OCI-LY7 (cell line): ENCODE data around the gene AUNIP. TPM values are rescaled to one million over a fixed set of nuclear protein-coding genes. Genes with fewer than 3 reads are reported as not detected.

Source experiments
- BruUV-seq: library from RNA; stranded (reverse); fragments of 400-500 nt; replicated peaks from 2 replicates; lab custom pipeline; 2021; lab: Mats Ljungman, UMichigan
- CTCF ChIA-PET: fragments of 300-600 bp; sonication (Branson Sonifier 250); formaldehyde crosslinking; loops from one replicate; lab custom pipeline; 2022; ENCODE audit warnings: antibody characterized with exemption; ENCODE audit not compliant: unreplicated experiment; lab: Charles Lee
- POLR2A ChIA-PET: fragments of 300-600 bp; sonication (Branson Sonifier 250); formaldehyde crosslinking; loops from one replicate; lab custom pipeline; 2022; ENCODE audit warnings: antibody characterized with exemption; lab: Charles Lee
- DNase-seq: peaks from one replicate; pipeline ENCODE4 v3.0.0-alpha.2; 2015; ENCODE audit warnings: low spot score
- H2AFZ ChIP-seq: fragments of 200-600 bp; sonication (generic), shearing (Covaris generic); 2 replicates; pipeline ENCODE4 v1.6.1; 2014; ENCODE audit warnings: mild to moderate bottlenecking, antibody characterized with exemption, low read length, moderate library complexity
- H3K27ac ChIP-seq: fragments of 200-600 bp; sonication (generic); 2 replicates; pipeline ENCODE4 v1.5.1; 2014; ENCODE audit warnings: mixed run types, low read depth, mild to moderate bottlenecking, moderate library complexity, low read length, inconsistent platforms; ENCODE audit not compliant: poor library complexity, severe bottlenecking
- H3K36me3 ChIP-seq: fragments of 200-600 bp; sonication (generic); 2 replicates; pipeline ENCODE4 v1.6.1; 2014; ENCODE audit warnings: mild to moderate bottlenecking, antibody characterized with exemption, low read length, moderate library complexity, mixed read lengths; ENCODE audit not compliant: insufficient read depth
- H3K4me1 ChIP-seq: fragments of 200-600 bp; sonication (generic); 2 replicates; pipeline ENCODE4 v1.5.1; 2014; ENCODE audit warnings: mild to moderate bottlenecking, low read length; ENCODE audit not compliant: insufficient read depth, poor library complexity, severe bottlenecking
- H3K4me2 ChIP-seq: fragments of 200-600 bp; sonication (generic); 2 replicates; pipeline ENCODE4 v1.6.1; 2014; ENCODE audit warnings: mild to moderate bottlenecking, low read length
- H3K4me3 ChIP-seq: fragments of 200-600 bp; sonication (generic); 2 replicates; pipeline ENCODE4 v1.5.1; 2014; ENCODE audit warnings: mild to moderate bottlenecking, low read depth, low read length; ENCODE audit not compliant: poor library complexity, severe bottlenecking
- H3K79me2 ChIP-seq: fragments of 200-600 bp; sonication (generic); 2 replicates; pipeline ENCODE4 v1.6.1; 2016; ENCODE audit warnings: low read depth, mild to moderate bottlenecking, low read length, moderate library complexity, mixed read lengths; ENCODE audit not compliant: insufficient read depth
- H3K9me2 ChIP-seq: fragments of 200-600 bp; sonication (generic); 2 replicates; pipeline ENCODE4 v1.6.1; 2016; ENCODE audit warnings: mild to moderate bottlenecking, low read length, mixed read lengths; ENCODE audit not compliant: insufficient read depth
- H3K9me3 ChIP-seq: fragments of 200-600 bp; sonication (generic); 2 replicates; pipeline ENCODE4 v1.6.1; 2014; ENCODE audit warnings: mild to moderate bottlenecking, mixed run types, low read length, mixed read lengths
- H4K20me1 ChIP-seq: fragments of 200-600 bp; sonication (generic); 2 replicates; pipeline ENCODE4 v1.6.1; 2014; ENCODE audit warnings: mild to moderate bottlenecking, antibody characterized with exemption, low read length, moderate library complexity, mixed read lengths; ENCODE audit not compliant: insufficient read depth
- EZH2phosphoT487 ChIP-seq: fragments of 200-600 bp; sonication (generic); IDR thresholded peaks from 2 replicates; pipeline ENCODE4 v1.6.1; 2018; ENCODE audit warnings: low read depth, borderline replicate concordance, mild to moderate bottlenecking, mixed run types, antibody characterized with exemption, low read length, moderate library complexity, mixed read lengths
- intact Hi-C: fragments of 100-400 bp; cut with micrococcal nuclease; formaldehyde crosslinking; loops from one replicate; pipeline ENCODE4 v1.10.0; 2022; ENCODE audit not compliant: unreplicated experiment
- total RNA-seq, 2 experiments: library from RNA; depleted of rRNA in 1 of 2; stranded (reverse); fragments of >200 nt in 1 of 2; shearing (Covaris generic) in 1 of 2; gene quantifications; 2 replicates each; pipeline ENCODE4 v1.2.3, GENCODE V29; 2014 to 2022
- TF ChIP-seq, protein P1 (sequence below): fragments of 200-600 bp; sonication (generic); conservative IDR thresholded peaks from 2 replicates; pipeline ENCODE4 v1.5.1; 2014; ENCODE audit warnings: mild to moderate bottlenecking, antibody characterized with exemption, low read length, moderate library complexity, mixed read lengths

The AUNIP gene
- total RNA-seq, 2 experiments from 2014 or later: 15.1 to 21.5 TPM

GRCh38 chr1:25903986-25904385 is 44.7 kb upstream of the AUNIP start:
- no peaks in the 10 kb centered on the region for H3K9me3 ChIP-seq
- peaks cover 27% of the 10 kb centered on the region for H3K4me1 ChIP-seq
- peak overlapping the region; percentile 84 for H3K4me3 ChIP-seq
- H3K36me3 ChIP-seq: peaks cover 63% of the 10 kb centered on the region
- H4K20me1 ChIP-seq: peaks cover 34% of the 10 kb centered on the region
- no TSS peak for BruUV-seq
- no peak overlapping the region for H3K27ac ChIP-seq
- H3K9me2 ChIP-seq: no peaks in the 10 kb centered on the region
- intact Hi-C loops: no loop called here
- DNase-seq: no peak
- ChIA-PET CTCF (no interaction called here), POLR2A (interaction anchor here (2.0 to 5.1 kb wide), 2 partner anchors 8 to 93 kb away, joined by 8 to 18 read pairs; partner anchors contain the start of gene PAFAH2)
- peak overlapping the region; percentile 64 for H3K4me2 ChIP-seq
- no peak overlapping the region for H2AFZ ChIP-seq
- H3K79me2 ChIP-seq: peaks cover 50% of the 10 kb centered on the region
- TF ChIP-seq, protein P1, sequence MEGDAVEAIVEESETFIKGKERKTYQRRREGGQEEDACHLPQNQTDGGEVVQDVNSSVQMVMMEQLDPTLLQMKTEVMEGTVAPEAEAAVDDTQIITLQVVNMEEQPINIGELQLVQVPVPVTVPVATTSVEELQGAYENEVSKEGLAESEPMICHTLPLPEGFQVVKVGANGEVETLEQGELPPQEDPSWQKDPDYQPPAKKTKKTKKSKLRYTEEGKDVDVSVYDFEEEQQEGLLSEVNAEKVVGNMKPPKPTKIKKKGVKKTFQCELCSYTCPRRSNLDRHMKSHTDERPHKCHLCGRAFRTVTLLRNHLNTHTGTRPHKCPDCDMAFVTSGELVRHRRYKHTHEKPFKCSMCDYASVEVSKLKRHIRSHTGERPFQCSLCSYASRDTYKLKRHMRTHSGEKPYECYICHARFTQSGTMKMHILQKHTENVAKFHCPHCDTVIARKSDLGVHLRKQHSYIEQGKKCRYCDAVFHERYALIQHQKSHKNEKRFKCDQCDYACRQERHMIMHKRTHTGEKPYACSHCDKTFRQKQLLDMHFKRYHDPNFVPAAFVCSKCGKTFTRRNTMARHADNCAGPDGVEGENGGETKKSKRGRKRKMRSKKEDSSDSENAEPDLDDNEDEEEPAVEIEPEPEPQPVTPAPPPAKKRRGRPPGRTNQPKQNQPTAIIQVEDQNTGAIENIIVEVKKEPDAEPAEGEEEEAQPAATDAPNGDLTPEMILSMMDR: no peak
- TF ChIP-seq EZH2phosphoT487: no peak

- no TSS peak for BruUV-seq
- Histone ChIP-seq H3K9me2 (no peaks in the 10 kb centered on the region), H3K79me2 (peaks cover 50% of the 10 kb centered on the region), H3K9me3 (no peaks in the 10 kb centered on the region), H3K27ac (no peak overlapping the region), H2AFZ (no peak overlapping the region), H3K36me3 (peaks cover 78% of the 10 kb centered on the region), H3K4me1 (peaks cover 27% of the 10 kb centered on the region), H3K4me3 (no peak overlapping the region), H3K4me2 (no peak overlapping the region), H4K20me1 (peaks cover 34% of the 10 kb centered on the region)
- ChIA-PET CTCF (interaction anchor here (0.8 kb wide), 1 partner anchor 10 kb away, joined by 3 read pairs; no protein-coding TSS in a partner anchor), POLR2A (interaction anchor here (0.7 to 2.4 kb wide), 4 partner anchors 9 to 225 kb away, joined by 3 to 13 read pairs (median 3); partner anchors contain the start of gene PAFAH2)
- intact Hi-C loops: no loop called here
- no peak for TF ChIP-seq EZH2phosphoT487
- TF ChIP-seq, protein P1: no peak
- DNase-seq: no peak
Measured at GRCh38 chr1:25902462-25902861, 43.2 kb upstream of the AUNIP start.

- BruUV-seq: no TSS peak
- H3K36me3 ChIP-seq: peaks cover 94% of the 10 kb centered on the region
Measured at GRCh38 chr1:25900219-25900618, 41.0 kb upstream of the AUNIP start.

More at GRCh38 chr1:25900219-25900618, 41.0 kb upstream of the AUNIP start:
- DNase-seq: no peak
- H3K9me2 ChIP-seq: no peaks in the 10 kb centered on the region
- intact Hi-C loops: no loop called here
- H3K4me1 ChIP-seq: peaks cover 24% of the 10 kb centered on the region
- H2AFZ ChIP-seq: no peak overlapping the region
- H4K20me1 ChIP-seq: peaks cover 34% of the 10 kb centered on the region
- H3K79me2 ChIP-seq: peaks cover 49% of the 10 kb centered on the region
- POLR2A ChIA-PET: interaction anchor here (0.5 to 1.7 kb wide), 2 partner anchors 70 to 99 kb away, joined by 4 to 8 read pairs; no protein-coding TSS in a partner anchor
- CTCF ChIA-PET: no interaction called here
- TF ChIP-seq, protein P1: no peak
- TF ChIP-seq EZH2phosphoT487: no peak
- H3K9me3 ChIP-seq: no peaks in the 10 kb centered on the region
- H3K4me2 ChIP-seq: no peak overlapping the region
- no peak overlapping the region for H3K27ac ChIP-seq
- H3K4me3 ChIP-seq: no peak overlapping the region
